GM20000 (cell line): Measurements from ENCODE around the gene MYOG.

Experiments used
- DNase-seq: peaks from one replicate; pipeline ENCODE4 v3.0.0; 2012; ENCODE audit warnings: low spot score
- CTCF ChIP-seq: IDR thresholded peaks from 2 replicates; pipeline ENCODE4 v1.5.1; 2012; ENCODE audit warnings: mild to moderate bottlenecking, control low read depth; ENCODE audit errors: extremely low read depth, missing control alignments

The MYOG gene

GRCh38 chr1:203049077-203049476, 36.7 kb downstream of the MYOG start:
- TF ChIP-seq CTCF: no peak
- no peak for DNase-seq

GRCh38 chr1:203048555-203049051, 37.2 kb downstream of the MYOG start:
- no peak for TF ChIP-seq CTCF
- DNase-seq: no peak

- TF ChIP-seq CTCF: no peak
- no peak for DNase-seq
Measured at GRCh38 chr1:203048086-203048485, 37.7 kb downstream of the MYOG start.

- DNase-seq: no peak
- TF ChIP-seq CTCF: no peak
Measured at GRCh38 chr1:203046984-203047630, 38.7 kb downstream of the MYOG start.

- no peak for DNase-seq
- TF ChIP-seq CTCF: no peak
Measured at GRCh38 chr1:203045821-203046594, 39.8 kb downstream of the MYOG start.

GRCh38 chr1:203045336-203045735, 40.5 kb downstream of the MYOG start:
- no peak for TF ChIP-seq CTCF
- DNase-seq: no peak

GRCh38 chr1:203044546-203045250, 41.1 kb downstream of the MYOG start:
- DNase-seq: no peak
- TF ChIP-seq CTCF: no peak
